Right cardiac atrium (tissue), 5 donors: ENCODE measurements around the gene PDS5B. TPM values are rescaled to one million over a fixed set of nuclear protein-coding genes. Genes with fewer than 3 reads are reported as not detected.
A peak's percentile ranks its signal among the peaks of the same experiment; 100 is the strongest.

ENCODE experiments used
- ATAC-seq, 2 donors: fragments of 200-7000 bp; cut with Tn5 transposase; one replicate each; pipeline versions ENCODE4 v1.8.0 to v1.9.1; 2020; ENCODE audit warnings: moderate library complexity in 2 of 2, mild to moderate bottlenecking in 1 of 2
- DNase-seq, 3 donors: peaks; one replicate each; pipeline ENCODE4 v3.0.0-alpha.2; 2020
- H3K27ac ChIP-seq: one replicate; pipeline ENCODE4 v1.5.1; 2013; ENCODE audit warnings: mild to moderate bottlenecking, low read length, control low read depth, moderate library complexity
- H3K27me3 ChIP-seq: one replicate; pipeline ENCODE4 v1.6.1; 2013; ENCODE audit not compliant: control insufficient read depth, insufficient read depth
- H3K4me1 ChIP-seq: one replicate; pipeline ENCODE4 v1.6.1; 2013; ENCODE audit warnings: low read length; ENCODE audit not compliant: control insufficient read depth, insufficient read depth
- H3K4me3 ChIP-seq: one replicate; pipeline ENCODE4 v1.5.1; 2013; ENCODE audit warnings: low read length, control low read depth
- H3K9me3 ChIP-seq: one replicate; pipeline ENCODE4 v1.6.1; 2013; ENCODE audit warnings: low read length; ENCODE audit not compliant: control insufficient read depth
- WGBS: extraction: QIAGEN DNeasy Blood & Tissue Kit; methylation state at CpG from one replicate; pipeline ENCODE4 v1.1.7; 2013; 5-methylcytosine and 5-hydroxymethylcytosine counted together
- intact Hi-C, 4 donors: fragments of 100-400 bp; cut with DNase I; formaldehyde crosslinking; loops; one replicate each; pipeline versions ENCODE4 v1.11.0 to v1.14.0; 2022 to 2023
- polyA plus RNA-seq: library from polyadenylated mRNA; stranded (reverse); fragments of 200-250 nt; gene quantifications from one replicate; pipeline ENCODE4 v1.2.3, GENCODE V29; 2013
- total RNA-seq, 4 donors: library from RNA; stranded (reverse); fragmentation: NEBNext Ultra II Directional; extraction: Animal tissue kit (Norgen Biotek cat#: 25700); gene quantifications; one replicate each; pipeline ENCODE4 v1.2.1, GENCODE V29; 2021
- donor health status: healthy with polysubstance abuse.
- donor health status: DM: no; HTN: yes; CAD: no.
- donor health status: DM: no; HTN: no; CAD: no.
- donor health status: DM: no; HTN: yes; CAD: no; lungs with severe emphysema.
- donor health status: DM: yes; HTN: yes; CAD: no.

PDS5B gene
- total and polyA plus RNA-seq, 5 donors = 5.5 to 30.7 (median 26.5) TPM

- Histone ChIP-seq H3K27ac (no peak overlapping the region), H3K9me3 (no peaks in the 10 kb centered on the region), H3K4me1 (no peaks in the 10 kb centered on the region), H3K4me3 (peak overlapping the region; percentile 19), H3K27me3 (no peaks in the 10 kb centered on the region)
- DNase-seq (no peak), ATAC-seq (no peak)
- intact Hi-C loops = loop anchor here in 2 of 4 donors (5.0 to 10.0 kb wide), 5 partner anchors 48 to 1135 kb away; no protein-coding TSS in a partner anchor
- 58% methylated on average over 8 of the region's 8 CpGs for WGBS
These were observed 3.2 kb downstream of the PDS5B start for GRCh38 chr13:32589471-32589870.

DNA sequence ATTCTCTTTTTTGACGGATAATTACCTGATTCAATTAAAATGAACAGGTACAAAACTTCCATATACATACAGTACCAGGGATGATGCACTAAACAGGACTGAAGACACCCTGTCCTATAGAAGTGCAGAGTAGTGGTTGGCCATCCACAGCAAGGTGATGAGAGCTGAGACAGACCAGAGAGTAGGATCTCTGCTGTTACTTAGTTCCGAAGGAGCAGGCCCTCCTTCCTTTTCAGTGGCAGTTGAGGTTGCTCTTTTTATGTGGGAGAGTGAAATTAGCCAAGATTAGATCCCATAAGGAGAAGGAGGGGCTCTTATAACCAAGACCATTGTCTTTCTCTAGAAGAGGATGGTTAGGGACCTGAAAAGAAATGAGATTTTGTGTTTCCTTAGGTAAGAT, 4.0 kb downstream of the PDS5B start:
- WGBS = 45% methylated on average over 2 of the region's 2 CpGs
- no peaks in the 10 kb centered on the region for H3K4me1 ChIP-seq

DNA sequence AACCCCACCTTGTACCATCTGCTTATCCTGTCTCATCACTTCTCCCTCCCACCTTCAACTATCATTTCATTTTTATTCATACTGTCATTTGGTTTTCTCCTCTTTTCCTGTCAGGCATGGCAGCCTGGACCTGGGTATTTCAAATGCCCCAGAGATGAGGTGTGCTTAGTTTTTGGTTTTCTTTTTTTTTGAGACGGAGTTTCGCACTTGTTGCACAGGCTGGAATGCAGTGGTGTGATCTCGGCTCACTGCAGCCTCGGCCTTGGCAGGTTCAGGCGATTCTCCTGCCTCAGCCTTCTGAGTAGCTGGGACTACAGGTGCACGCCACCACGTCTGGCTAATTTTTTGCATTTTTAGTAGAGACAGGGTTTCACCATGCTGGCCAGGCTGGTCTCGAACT, 5.8 kb downstream of the PDS5B start:
- no peak overlapping the region for H3K27ac ChIP-seq
- no peak overlapping the region for H3K4me3 ChIP-seq
- ATAC-seq = no peak
- no peak for DNase-seq
- no peaks in the 10 kb centered on the region for H3K4me1 ChIP-seq
- intact Hi-C loops = loop anchor here in 1 of 4 donors (5.0 kb wide), 1 partner anchor 45 kb away; no protein-coding TSS in a partner anchor
- no peaks in the 10 kb centered on the region for H3K27me3 ChIP-seq
- 96% methylated on average over 8 of the region's 8 CpGs for WGBS
- no peaks in the 10 kb centered on the region for H3K9me3 ChIP-seq

More for the DNA sequence above, 4.0 kb downstream of the PDS5B start:
- DNase-seq = no peak
- intact Hi-C loops = loop anchor here in 1 of 4 donors (5.0 kb wide), 1 partner anchor 47 kb away; no protein-coding TSS in a partner anchor
- no peaks in the 10 kb centered on the region for H3K27me3 ChIP-seq
- no peaks in the 10 kb centered on the region for H3K9me3 ChIP-seq
- no peak overlapping the region for H3K27ac ChIP-seq
- ATAC-seq = no peak
- H3K4me3 ChIP-seq = no peak overlapping the region

- DNase-seq (no peak), ATAC-seq (no peak)
- intact Hi-C loops = loop anchor here in 1 of 4 donors (5.0 kb wide), 1 partner anchor 43 kb away; no protein-coding TSS in a partner anchor
- Histone ChIP-seq H3K27ac (no peak overlapping the region), H3K9me3 (no peaks in the 10 kb centered on the region), H3K4me3 (no peak overlapping the region), H3K4me1 (no peaks in the 10 kb centered on the region), H3K27me3 (no peaks in the 10 kb centered on the region)
These were observed 8.0 kb downstream of the PDS5B start for GRCh38 chr13:32594157-32594738.

GRCh38 chr13:32595306-32595705, 9.1 kb downstream of the PDS5B start:
- no peaks in the 10 kb centered on the region for H3K4me1 ChIP-seq
- H3K27ac ChIP-seq = no peak overlapping the region
- H3K9me3 ChIP-seq = no peaks in the 10 kb centered on the region
- H3K4me3 ChIP-seq = no peak overlapping the region
- ATAC-seq = no peak
- WGBS = 83% methylated on average over 2 of the region's 2 CpGs
- intact Hi-C loops = loop anchor here in 1 of 4 donors (5.0 kb wide), 1 partner anchor 37 kb away; no protein-coding TSS in a partner anchor
- DNase-seq = no peak
- no peaks in the 10 kb centered on the region for H3K27me3 ChIP-seq

GRCh38 chr13:32600890-32601289, 14.6 kb downstream of the PDS5B start:
- DNase-seq (no peak), ATAC-seq (no peak)
- intact Hi-C loops = no loop called here
- H3K27me3 ChIP-seq = no peaks in the 10 kb centered on the region
- H3K27ac ChIP-seq = no peak overlapping the region
- H3K4me3 ChIP-seq = no peak overlapping the region
- H3K9me3 ChIP-seq = no peaks in the 10 kb centered on the region
- 80% methylated on average over 2 of the region's 2 CpGs for WGBS
- no peaks in the 10 kb centered on the region for H3K4me1 ChIP-seq

DNA sequence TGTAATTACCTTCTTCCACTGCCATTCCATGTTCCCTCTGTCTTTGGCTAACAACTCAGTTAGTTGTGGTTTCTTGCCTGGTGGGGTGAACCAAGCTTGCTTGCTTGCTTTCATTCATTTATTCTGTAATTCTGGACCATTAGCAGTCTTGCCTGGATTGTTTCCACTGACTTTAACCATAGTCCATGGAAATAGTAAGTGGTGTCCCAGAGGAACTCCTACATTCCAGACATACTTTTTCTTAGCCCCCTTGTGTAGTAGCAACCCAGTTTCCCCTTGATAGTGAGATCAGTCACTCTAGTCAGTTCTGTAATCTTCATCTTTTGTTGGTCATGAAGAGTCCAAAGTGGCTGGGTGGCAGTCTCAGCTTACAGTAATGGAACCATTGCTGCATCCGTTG, 23.2 kb downstream of the PDS5B start:
- intact Hi-C loops = no loop called here
- DNase-seq (no peak), ATAC-seq (no peak)
- Histone ChIP-seq H3K4me3 (no peak overlapping the region), H3K4me1 (peaks cover 4% of the 10 kb centered on the region), H3K9me3 (no peaks in the 10 kb centered on the region), H3K27ac (no peak overlapping the region), H3K27me3 (no peaks in the 10 kb centered on the region)
- WGBS = 64% methylated on average over 1 of the region's 1 CpG

GRCh38 chr13:32610538-32610937, 24.3 kb downstream of the PDS5B start:
- no peak for ATAC-seq
- 84% methylated on average over 1 of the region's 1 CpG for WGBS
- H3K4me1 ChIP-seq = peaks cover 4% of the 10 kb centered on the region

GRCh38 chr13:32610977-32611376, 24.7 kb downstream of the PDS5B start:
- no peaks in the 10 kb centered on the region for H3K9me3 ChIP-seq
- H3K4me1 ChIP-seq = peaks cover 4% of the 10 kb centered on the region
- WGBS = 80% methylated on average over 1 of the region's 1 CpG
- intact Hi-C loops = no loop called here
- H3K27me3 ChIP-seq = no peaks in the 10 kb centered on the region
- no peak for ATAC-seq
- no peak overlapping the region for H3K4me3 ChIP-seq
- DNase-seq = no peak
- no peak overlapping the region for H3K27ac ChIP-seq

More at GRCh38 chr13:32610538-32610937, 24.3 kb downstream of the PDS5B start:
- Histone ChIP-seq H3K9me3 (no peaks in the 10 kb centered on the region), H3K4me3 (no peak overlapping the region), H3K27ac (no peak overlapping the region), H3K27me3 (no peaks in the 10 kb centered on the region)
- intact Hi-C loops = no loop called here
- no peak for DNase-seq

GRCh38 chr13:32616883-32617511, 30.7 kb downstream of the PDS5B start:
- Histone ChIP-seq H3K27me3 (no peaks in the 10 kb centered on the region), H3K9me3 (no peaks in the 10 kb centered on the region), H3K4me1 (no peaks in the 10 kb centered on the region), H3K27ac (no peak overlapping the region), H3K4me3 (no peak overlapping the region)
- intact Hi-C loops = no loop called here
- DNase-seq (no peak), ATAC-seq (no peak)
- WGBS = 69% methylated on average over 5 of the region's 5 CpGs

DNA sequence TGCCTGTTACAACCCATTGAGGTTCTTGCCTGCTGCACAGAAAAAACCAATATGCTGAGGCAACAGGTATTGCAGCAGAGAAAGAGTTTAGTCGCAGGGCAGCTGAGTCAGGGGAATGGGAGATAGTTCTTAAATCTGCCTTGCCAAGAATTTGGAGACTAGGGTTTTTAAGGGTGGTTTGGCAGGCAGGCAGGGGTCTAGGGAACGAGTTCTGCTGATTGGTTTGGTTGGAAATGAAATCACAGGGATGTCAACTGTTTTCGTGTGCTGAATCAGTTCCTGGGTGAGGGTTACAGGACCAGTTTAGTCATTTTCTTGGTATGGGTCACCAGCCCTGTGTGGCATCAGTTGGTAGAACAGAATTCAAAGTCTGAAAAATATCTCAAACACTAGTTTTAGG, 36.6 kb downstream of the PDS5B start:
- intact Hi-C loops = no loop called here
- H3K4me3 ChIP-seq = no peak overlapping the region
- peaks cover 4% of the 10 kb centered on the region for H3K4me1 ChIP-seq
- ATAC-seq = no peak
- no peaks in the 10 kb centered on the region for H3K27me3 ChIP-seq
- DNase-seq = no peak
- no peaks in the 10 kb centered on the region for H3K9me3 ChIP-seq
- H3K27ac ChIP-seq = no peak overlapping the region
- 95% methylated on average over 3 of the region's 3 CpGs for WGBS
